HepG2 (cell line): ENCODE measurements around the gene FBXO9. TPM values are rescaled to one million over a fixed set of nuclear protein-coding genes. Genes with fewer than 3 reads are reported as not detected.

Experiments
- BHLHE40 ChIP-seq: IDR thresholded peaks from 2 replicates; pipeline ENCODE4 v1.6.1; 2011; ENCODE audit warnings: low read length, improper control_type of control experiment
- FOXO1 ChIP-seq: sonication (generic); formaldehyde crosslinking; IDR thresholded peaks from 2 replicates; pipeline ENCODE4 v1.4.0; 2020; ENCODE audit warnings: missing genetic modification reagents
- GFI1 ChIP-seq: sonication (generic); formaldehyde crosslinking; IDR thresholded peaks from 2 replicates; pipeline ENCODE4 v1.5.0; 2020; ENCODE audit warnings: missing genetic modification reagents, mild to moderate bottlenecking, borderline replicate concordance
- SIX4 ChIP-seq: sonication (generic); formaldehyde crosslinking; IDR thresholded peaks from 2 replicates; pipeline ENCODE4 v1.4.0; 2020; ENCODE audit warnings: missing genetic modification reagents
- SMAD9 ChIP-seq: sonication (generic); formaldehyde crosslinking; IDR thresholded peaks from 2 replicates; pipeline ENCODE4 v1.5.1; 2020; ENCODE audit warnings: mild to moderate bottlenecking, missing genetic modification reagents
- ZBTB42 ChIP-seq: sonication (generic); formaldehyde crosslinking; IDR thresholded peaks from 2 replicates; pipeline ENCODE4 v1.5.0; 2020; ENCODE audit warnings: mild to moderate bottlenecking, missing genetic modification reagents
- ZC3H4 ChIP-seq: sonication (generic); formaldehyde crosslinking; IDR thresholded peaks from 2 replicates; pipeline ENCODE4 v1.4.0; 2020; ENCODE audit warnings: missing genetic modification reagents, borderline replicate concordance
- ZNF180 ChIP-seq: sonication (generic); formaldehyde crosslinking; IDR thresholded peaks from 2 replicates; pipeline ENCODE4 v1.4.0; 2020; ENCODE audit warnings: low read depth, missing genetic modification reagents, borderline replicate concordance
- ZNF451 ChIP-seq: sonication (generic); formaldehyde crosslinking; IDR thresholded peaks from 2 replicates; pipeline ENCODE4 v1.5.0; 2020; ENCODE audit warnings: mild to moderate bottlenecking, missing genetic modification reagents
- polyA plus RNA-seq, 8 experiments: library from polyadenylated mRNA; depleted of rRNA in 3 of 8; stranded (reverse) in 7 of 8; unstranded in 1 of 8; fragments of >200 nt; fragmentation: Illumina TruSeq in 4 of 8; extraction: Trizol in 4 of 8; gene quantifications; 2 replicates each; pipeline versions ENCODE4 v1.2.1 to v1.2.3, GENCODE V29; 2011 to 2016; ENCODE audit warnings: low read depth in 4 of 8, missing spikeins in 1 of 8, mixed read lengths in 1 of 8; ENCODE audit not compliant: insufficient read depth in 1 of 8
- total RNA-seq, 5 experiments: library from RNA; depleted of rRNA; stranded (reverse); fragments of >200 nt; fragmentation: Illumina TruSeq; extraction: Trizol; gene quantifications; 2 replicates each; pipeline ENCODE4 v1.2.3, GENCODE V29; 2016; ENCODE audit warnings: low read depth in 1 of 5
- TF ChIP-seq, protein P1 (sequence below): IDR thresholded peaks from 2 replicates; pipeline ENCODE4 v1.6.1; 2016; ENCODE audit warnings: missing biosample characterization, missing genetic modification reagents, low read depth
- TF ChIP-seq, protein P2 (sequence below): sonication (generic); formaldehyde crosslinking; IDR thresholded peaks from 2 replicates; pipeline ENCODE4 v1.4.0; 2020; ENCODE audit warnings: missing genetic modification reagents, mild to moderate bottlenecking, borderline replicate concordance
- TF ChIP-seq, protein P3 (sequence below): sonication (generic); formaldehyde crosslinking; IDR thresholded peaks from 2 replicates; pipeline ENCODE4 v1.5.0; 2020; ENCODE audit warnings: mild to moderate bottlenecking, missing genetic modification reagents, moderate library complexity
- TF ChIP-seq, protein P4 (sequence below), 2 experiments: sonication (generic) in 1 of 2; formaldehyde crosslinking in 1 of 2; IDR thresholded peaks; 2 replicates each; pipeline versions ENCODE4 v1.4.0 to v1.6.1; 2016 to 2020; ENCODE audit warnings: borderline replicate concordance in 1 of 2, low read depth in 1 of 2, mild to moderate bottlenecking in 1 of 2, missing genetic modification reagents in 1 of 2
- TF ChIP-seq, protein P5 (sequence below): sonication (generic); formaldehyde crosslinking; IDR thresholded peaks from 2 replicates; pipeline ENCODE4 v1.5.1; 2020; ENCODE audit warnings: missing genetic modification reagents, mild to moderate bottlenecking, borderline replicate concordance

Gene FBXO9
- total and polyA plus RNA-seq, 2 of the 13 experiments (the other 11 are each of a cell fraction or from before 2014, with no cell fraction given) = 64.3 to 98.4 TPM

DNA sequence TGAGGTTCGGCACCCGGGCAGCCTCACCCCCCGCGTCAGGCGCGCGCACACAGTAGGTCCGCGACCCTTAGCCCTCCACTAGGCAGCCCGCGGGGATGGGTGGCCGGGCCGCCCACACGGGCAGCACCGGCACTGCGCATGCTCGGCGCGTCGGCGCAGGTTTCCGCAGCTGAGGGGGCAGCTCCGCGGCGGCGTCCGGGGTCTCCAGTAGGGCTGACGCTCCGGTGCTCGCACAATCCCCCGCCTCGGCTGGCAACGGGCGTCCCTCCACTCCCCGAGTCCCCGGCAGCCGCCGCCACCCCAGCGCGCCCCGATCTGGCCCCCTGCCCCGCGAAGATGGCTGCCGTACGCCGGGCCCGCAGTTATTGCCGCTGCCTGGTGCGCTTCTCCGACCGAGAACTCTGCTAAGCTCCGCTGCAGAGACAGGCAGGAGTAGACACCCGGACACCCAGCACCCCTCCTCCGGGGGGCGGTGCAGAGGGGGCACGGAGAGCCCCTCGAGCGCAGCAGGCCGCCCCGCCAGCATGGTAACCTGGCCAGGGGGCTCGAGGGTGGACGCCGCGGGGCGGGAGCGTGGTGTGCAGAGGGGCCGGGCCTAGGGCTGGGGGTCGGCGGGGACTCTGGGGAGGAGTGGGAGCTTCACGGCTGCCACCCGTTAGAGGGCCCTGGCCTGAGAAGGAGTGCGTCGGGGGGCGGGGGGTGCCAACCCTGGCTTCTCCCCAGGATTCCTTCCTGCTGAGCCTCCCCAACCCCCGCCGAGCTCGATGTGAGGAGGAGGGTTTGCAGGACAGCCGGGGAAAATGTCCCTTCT, at the start of gene FBXO9 (continued):
- TF ChIP-seq BHLHE40 (no peak), ZBTB42 (peak; percentile 7; the same call in 1 of the 2 replicates), ZC3H4 (CRISPR knock-in tag) (0 out of 2 replicates have a peak, but pooled peaks have one; percentile 5), SMAD9 (no peak; the same call in 1 of the 2 replicates), SIX4 (CRISPR knock-in tag) (peak; percentile 14; the same call in 1 of the 2 replicates), ZNF180 (no peak), FOXO1 (CRISPR knock-in tag) (no peak; the same call in 1 of the 2 replicates), GFI1 (no peak; the same call in 1 of the 2 replicates), ZNF451 (CRISPR knock-in tag) (peak; percentile 76)
- TF ChIP-seq, protein P1, sequence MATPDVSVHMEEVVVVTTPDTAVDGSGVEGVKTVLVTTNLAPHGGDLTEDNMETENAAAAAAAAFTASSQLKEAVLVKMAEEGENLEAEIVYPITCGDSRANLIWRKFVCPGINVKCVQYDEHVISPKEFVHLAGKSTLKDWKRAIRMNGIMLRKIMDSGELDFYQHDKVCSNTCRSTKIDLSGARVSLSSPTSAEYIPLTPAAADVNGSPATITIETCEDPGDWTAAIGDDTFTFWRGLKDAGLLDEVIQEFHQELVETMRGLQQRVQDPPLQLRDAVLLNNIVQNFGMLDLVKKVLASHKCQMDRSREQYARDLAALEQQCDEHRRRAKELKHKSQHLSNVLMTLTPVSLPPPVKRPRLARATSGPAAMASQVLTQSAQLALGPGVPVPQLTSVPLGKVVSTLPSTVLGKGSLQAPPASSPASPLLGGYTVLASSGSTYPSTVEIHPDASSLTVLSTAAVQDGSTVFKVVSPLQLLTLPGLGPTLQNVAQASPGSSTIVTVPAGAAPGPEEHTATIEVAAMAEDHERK (CRISPR knock-in tag) = 0 out of 2 replicates have a peak, but pooled peaks have one; percentile 3
- TF ChIP-seq, protein P2, sequence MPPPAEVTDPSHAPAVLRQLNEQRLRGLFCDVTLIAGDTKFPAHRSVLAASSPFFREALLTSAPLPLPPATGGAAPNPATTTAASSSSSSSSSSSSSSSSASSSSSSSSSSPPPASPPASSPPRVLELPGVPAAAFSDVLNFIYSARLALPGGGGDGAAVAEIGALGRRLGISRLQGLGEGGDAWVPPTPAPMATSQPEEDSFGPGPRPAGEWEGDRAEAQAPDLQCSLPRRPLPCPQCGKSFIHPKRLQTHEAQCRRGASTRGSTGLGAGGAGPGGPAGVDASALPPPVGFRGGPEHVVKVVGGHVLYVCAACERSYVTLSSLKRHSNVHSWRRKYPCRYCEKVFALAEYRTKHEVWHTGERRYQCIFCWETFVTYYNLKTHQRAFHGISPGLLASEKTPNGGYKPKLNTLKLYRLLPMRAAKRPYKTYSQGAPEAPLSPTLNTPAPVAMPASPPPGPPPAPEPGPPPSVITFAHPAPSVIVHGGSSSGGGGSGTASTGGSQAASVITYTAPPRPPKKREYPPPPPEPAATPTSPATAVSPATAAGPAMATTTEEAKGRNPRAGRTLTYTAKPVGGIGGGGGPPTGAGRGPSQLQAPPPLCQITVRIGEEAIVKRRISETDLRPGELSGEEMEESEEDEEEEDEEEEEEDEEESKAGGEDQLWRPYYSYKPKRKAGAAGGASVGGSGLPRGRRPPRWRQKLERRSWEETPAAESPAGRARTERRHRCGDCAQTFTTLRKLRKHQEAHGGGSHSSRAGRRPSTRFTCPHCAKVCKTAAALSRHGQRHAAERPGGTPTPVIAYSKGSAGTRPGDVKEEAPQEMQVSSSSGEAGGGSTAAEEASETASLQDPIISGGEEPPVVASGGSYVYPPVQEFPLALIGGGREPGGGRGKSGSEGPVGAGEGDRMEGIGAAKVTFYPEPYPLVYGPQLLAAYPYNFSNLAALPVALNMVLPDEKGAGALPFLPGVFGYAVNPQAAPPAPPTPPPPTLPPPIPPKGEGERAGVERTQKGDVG (CRISPR knock-in tag) = 0 out of 2 replicates have a peak, but pooled peaks have one; percentile 27
- TF ChIP-seq, protein P3, sequence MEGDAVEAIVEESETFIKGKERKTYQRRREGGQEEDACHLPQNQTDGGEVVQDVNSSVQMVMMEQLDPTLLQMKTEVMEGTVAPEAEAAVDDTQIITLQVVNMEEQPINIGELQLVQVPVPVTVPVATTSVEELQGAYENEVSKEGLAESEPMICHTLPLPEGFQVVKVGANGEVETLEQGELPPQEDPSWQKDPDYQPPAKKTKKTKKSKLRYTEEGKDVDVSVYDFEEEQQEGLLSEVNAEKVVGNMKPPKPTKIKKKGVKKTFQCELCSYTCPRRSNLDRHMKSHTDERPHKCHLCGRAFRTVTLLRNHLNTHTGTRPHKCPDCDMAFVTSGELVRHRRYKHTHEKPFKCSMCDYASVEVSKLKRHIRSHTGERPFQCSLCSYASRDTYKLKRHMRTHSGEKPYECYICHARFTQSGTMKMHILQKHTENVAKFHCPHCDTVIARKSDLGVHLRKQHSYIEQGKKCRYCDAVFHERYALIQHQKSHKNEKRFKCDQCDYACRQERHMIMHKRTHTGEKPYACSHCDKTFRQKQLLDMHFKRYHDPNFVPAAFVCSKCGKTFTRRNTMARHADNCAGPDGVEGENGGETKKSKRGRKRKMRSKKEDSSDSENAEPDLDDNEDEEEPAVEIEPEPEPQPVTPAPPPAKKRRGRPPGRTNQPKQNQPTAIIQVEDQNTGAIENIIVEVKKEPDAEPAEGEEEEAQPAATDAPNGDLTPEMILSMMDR (CRISPR knock-in tag) = no peak; the same call in 1 of the 2 replicates
- TF ChIP-seq, protein P4, sequence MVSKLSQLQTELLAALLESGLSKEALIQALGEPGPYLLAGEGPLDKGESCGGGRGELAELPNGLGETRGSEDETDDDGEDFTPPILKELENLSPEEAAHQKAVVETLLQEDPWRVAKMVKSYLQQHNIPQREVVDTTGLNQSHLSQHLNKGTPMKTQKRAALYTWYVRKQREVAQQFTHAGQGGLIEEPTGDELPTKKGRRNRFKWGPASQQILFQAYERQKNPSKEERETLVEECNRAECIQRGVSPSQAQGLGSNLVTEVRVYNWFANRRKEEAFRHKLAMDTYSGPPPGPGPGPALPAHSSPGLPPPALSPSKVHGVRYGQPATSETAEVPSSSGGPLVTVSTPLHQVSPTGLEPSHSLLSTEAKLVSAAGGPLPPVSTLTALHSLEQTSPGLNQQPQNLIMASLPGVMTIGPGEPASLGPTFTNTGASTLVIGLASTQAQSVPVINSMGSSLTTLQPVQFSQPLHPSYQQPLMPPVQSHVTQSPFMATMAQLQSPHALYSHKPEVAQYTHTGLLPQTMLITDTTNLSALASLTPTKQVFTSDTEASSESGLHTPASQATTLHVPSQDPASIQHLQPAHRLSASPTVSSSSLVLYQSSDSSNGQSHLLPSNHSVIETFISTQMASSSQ (IDR thresholded peaks at IDR 0.05; ENCODE audit: low read depth) = no peak
- TF ChIP-seq, protein P4 (CRISPR knock-in tag; IDR thresholded peaks at IDR 0.05; ENCODE audit: borderline replicate concordance) = no peak
- TF ChIP-seq, protein P5, sequence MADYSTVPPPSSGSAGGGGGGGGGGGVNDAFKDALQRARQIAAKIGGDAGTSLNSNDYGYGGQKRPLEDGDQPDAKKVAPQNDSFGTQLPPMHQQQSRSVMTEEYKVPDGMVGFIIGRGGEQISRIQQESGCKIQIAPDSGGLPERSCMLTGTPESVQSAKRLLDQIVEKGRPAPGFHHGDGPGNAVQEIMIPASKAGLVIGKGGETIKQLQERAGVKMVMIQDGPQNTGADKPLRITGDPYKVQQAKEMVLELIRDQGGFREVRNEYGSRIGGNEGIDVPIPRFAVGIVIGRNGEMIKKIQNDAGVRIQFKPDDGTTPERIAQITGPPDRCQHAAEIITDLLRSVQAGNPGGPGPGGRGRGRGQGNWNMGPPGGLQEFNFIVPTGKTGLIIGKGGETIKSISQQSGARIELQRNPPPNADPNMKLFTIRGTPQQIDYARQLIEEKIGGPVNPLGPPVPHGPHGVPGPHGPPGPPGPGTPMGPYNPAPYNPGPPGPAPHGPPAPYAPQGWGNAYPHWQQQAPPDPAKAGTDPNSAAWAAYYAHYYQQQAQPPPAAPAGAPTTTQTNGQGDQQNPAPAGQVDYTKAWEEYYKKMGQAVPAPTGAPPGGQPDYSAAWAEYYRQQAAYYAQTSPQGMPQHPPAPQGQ (CRISPR knock-in tag) = no peak
